Esophagus (tissue), 2 donors: ENCODE data around the gene ANKRD2. TPM values are rescaled to one million over a fixed set of nuclear protein-coding genes. Genes with fewer than 3 reads are reported as not detected.

Experiments used
- H3K27ac ChIP-seq, 2 donors: one replicate each; pipeline ENCODE4 v1.5.1; 2013; ENCODE audit warnings: low read depth in 2 of 2, mild to moderate bottlenecking in 2 of 2, inconsistent platforms in 1 of 2, low read length in 1 of 2, moderate library complexity in 1 of 2
- H3K27me3 ChIP-seq, 2 donors: one replicate each; pipeline ENCODE4 v1.6.1; 2013; ENCODE audit warnings: low read length in 2 of 2, control low read depth in 1 of 2, mild to moderate bottlenecking in 1 of 2; ENCODE audit not compliant: insufficient read depth in 2 of 2, control insufficient read depth in 1 of 2
- H3K36me3 ChIP-seq, 2 donors: one replicate each; pipeline ENCODE4 v1.6.1; 2013; ENCODE audit warnings: low read length in 1 of 2; ENCODE audit not compliant: control insufficient read depth in 2 of 2, insufficient read depth in 2 of 2
- H3K4me1 ChIP-seq, 2 donors: one replicate each; pipeline ENCODE4 v1.6.1; 2013; ENCODE audit warnings: low read length in 1 of 2; ENCODE audit not compliant: control insufficient read depth in 2 of 2, insufficient read depth in 2 of 2
- H3K4me3 ChIP-seq, 2 donors: one replicate each; pipeline ENCODE4 v1.5.1; 2013; ENCODE audit warnings: low read length in 2 of 2, mild to moderate bottlenecking in 2 of 2, low read depth in 1 of 2, moderate library complexity in 1 of 2
- H3K9me3 ChIP-seq, 2 donors: one replicate each; pipeline ENCODE4 v1.6.1; 2013; ENCODE audit warnings: mild to moderate bottlenecking in 2 of 2, low read depth in 1 of 2, low read length in 1 of 2, moderate library complexity in 1 of 2; ENCODE audit not compliant: control insufficient read depth in 2 of 2, insufficient read depth in 1 of 2
- WGBS, 2 donors: extraction: QIAGEN DNeasy Blood & Tissue Kit; methylation state at CpG; one replicate each; pipeline ENCODE4 v1.1.7; 2013; 5-methylcytosine and 5-hydroxymethylcytosine counted together
- polyA plus RNA-seq, 2 donors: library from polyadenylated mRNA; stranded (reverse); fragments of 200-250 nt; gene quantifications; one replicate each; pipeline ENCODE4 v1.2.3, GENCODE V29; 2013
- donor health status: healthy with polysubstance abuse.
- donor health status: Bipolar disorder and iron deficiency.

ANKRD2 gene
- polyA plus RNA-seq, 2 donors = 0.43 to 0.46 TPM

GRCh38 chr10:97628228-97628627, 55.6 kb downstream of the ANKRD2 start:
- Histone ChIP-seq H3K27me3 (no peaks in the 10 kb centered on the region), H3K4me3 (no peak overlapping the region), H3K27ac (no peak overlapping the region), H3K4me1 (peaks cover 0 to 2% of the 10 kb centered on the region in 2 donors), H3K9me3 (no peaks in the 10 kb centered on the region), H3K36me3 (no peaks in the 10 kb centered on the region)
- 71 to 78% methylated on average over 3 of the region's 3 CpGs for WGBS, 2 donors

GRCh38 chr10:97629289-97629688, 56.7 kb downstream of the ANKRD2 start:
- H3K4me3 ChIP-seq = no peak overlapping the region
- H3K4me1 ChIP-seq = peaks cover 0 to 2% of the 10 kb centered on the region in 2 donors
- 94 to 95% methylated on average over 5 of the region's 5 CpGs for WGBS, 2 donors

GRCh38 chr10:97631098-97631497, 58.5 kb downstream of the ANKRD2 start:
- Histone ChIP-seq H3K27me3 (no peaks in the 10 kb centered on the region), H3K4me3 (no peak overlapping the region), H3K27ac (no peak overlapping the region), H3K36me3 (no peaks in the 10 kb centered on the region), H3K9me3 (no peaks in the 10 kb centered on the region), H3K4me1 (peaks cover 0 to 2% of the 10 kb centered on the region in 2 donors)

More at GRCh38 chr10:97629289-97629688, 56.7 kb downstream of the ANKRD2 start:
- Histone ChIP-seq H3K36me3 (no peaks in the 10 kb centered on the region), H3K27ac (no peak overlapping the region), H3K9me3 (no peaks in the 10 kb centered on the region), H3K27me3 (no peaks in the 10 kb centered on the region)

GRCh38 chr10:97632949-97633884, 60.6 kb downstream of the ANKRD2 start, which contains the start of gene MORN4:
Gene MORN4 (minus strand): TSS chr10:97633500. CDS start chr10:97619653, 13,847 bp downstream.
- Histone ChIP-seq H3K36me3 (no peaks in the 10 kb centered on the region), H3K9me3 (no peaks in the 10 kb centered on the region), H3K4me1 (peaks cover 0 to 2% of the 10 kb centered on the region in 2 donors), H3K4me3 (peak within 1 kb of the TSS; percentile 79 to 82), H3K27me3 (no peaks in the 10 kb centered on the region), H3K27ac (peak within 1 kb of the TSS in 1 of 2 donors; percentile 20)
- WGBS, 2 donors = 3% methylated on average over 62 of the region's 62 CpGs

Other genes starting within 250 kb of the ANKRD2 start
- 1 to 10 TPM; 7.2 to 9.6 TPM for gene FRAT2, start 238.1 kb upstream of the ANKRD2 start, polyA plus RNA-seq
- 10 to 100 TPM; 11.8 to 13.7 TPM for gene RRP12, start 171.4 kb upstream of the ANKRD2 start, polyA plus RNA-seq
- 100 to 1,000 TPM in 1 of 2 donors, 10 to 100 TPM in 1; 72.5 to 354 TPM for gene PGAM1, start 146.6 kb upstream of the ANKRD2 start, polyA plus RNA-seq
- gene EXOSC1, start 126.8 kb upstream of the ANKRD2 start, polyA plus RNA-seq = 10 to 100 TPM; 28.8 to 32.4 TPM
- 10 to 100 TPM; 18.1 to 20.5 TPM for gene ZDHHC16, start 126.6 kb upstream of the ANKRD2 start, polyA plus RNA-seq
- gene MMS19, start 74.4 kb upstream of the ANKRD2 start, polyA plus RNA-seq = 10 to 100 TPM; 37.8 to 45.1 TPM
- gene UBTD1, start 73.9 kb upstream of the ANKRD2 start, polyA plus RNA-seq = 1 to 10 TPM; 5.8 to 6.7 TPM
- gene HOGA1, start 11.6 kb downstream of the ANKRD2 start, polyA plus RNA-seq = 1 to 10 TPM in 1 of 2 donors, under 1 TPM in 1; 0.78 to 1.4 TPM
- under 1 TPM in 1 of 2 donors, not detected in 1; 0.10 TPM for gene C10orf62, start 16.9 kb downstream of the ANKRD2 start, polyA plus RNA-seq
- 1 to 10 TPM; 1.1 to 1.8 TPM for gene MORN4, start 60.7 kb downstream of the ANKRD2 start, polyA plus RNA-seq
- gene PI4K2A, start 67.9 kb downstream of the ANKRD2 start, polyA plus RNA-seq = 10 to 100 TPM; 11.5 to 19.9 TPM
- 10 to 100 TPM in 1 of 2 donors, 1 to 10 TPM in 1; 9.8 to 15.3 TPM for gene AVPI1, start 114.5 kb downstream of the ANKRD2 start, polyA plus RNA-seq
- 1 to 10 TPM; 6.4 to 9.6 TPM for gene MARVELD1, start 141.0 kb downstream of the ANKRD2 start, polyA plus RNA-seq
- gene ZFYVE27, start 164.3 kb downstream of the ANKRD2 start, polyA plus RNA-seq = 10 to 100 TPM in 1 of 2 donors, 1 to 10 TPM in 1; 9.6 to 14.3 TPM
- gene SFRP5, start 199.2 kb downstream of the ANKRD2 start, polyA plus RNA-seq = under 1 TPM; 0.65 to 0.88 TPM